H9 (cell line): ENCODE results near the gene HS6ST2. TPM values are rescaled to one million over a fixed set of nuclear protein-coding genes. Genes with fewer than 3 reads are reported as not detected.

Experiments used
- DNase-seq: peaks from one replicate; pipeline ENCODE4 v3.0.0-alpha.2; 2017
- H2AFZ ChIP-seq: one replicate; pipeline ENCODE4 v1.6.1; 2013; ENCODE audit warnings: mild to moderate bottlenecking, low read length, control low read depth, moderate library complexity
- H2AK5ac ChIP-seq: 2 replicates; pipeline ENCODE4 v1.6.1; 2013; ENCODE audit warnings: low read length, control low read depth, mixed read lengths; ENCODE audit not compliant: insufficient read length
- H2BK120ac ChIP-seq: one replicate; pipeline ENCODE4 v1.6.1; 2013; ENCODE audit warnings: low read depth, mild to moderate bottlenecking, low read length, control low read depth, inconsistent platforms; ENCODE audit not compliant: poor library complexity, severe bottlenecking
- H2BK12ac ChIP-seq: 2 replicates; pipeline ENCODE4 v1.6.1; 2013; ENCODE audit warnings: low read length, control low read depth, mixed read lengths, low read depth; ENCODE audit not compliant: insufficient read length
- H2BK15ac ChIP-seq: 2 replicates; pipeline ENCODE4 v1.6.1; 2013; ENCODE audit warnings: low read depth, low read length, control low read depth
- H2BK20ac ChIP-seq: one replicate; pipeline ENCODE4 v1.6.1; 2013; ENCODE audit warnings: low read depth, mild to moderate bottlenecking, low read length, control low read depth, inconsistent platforms; ENCODE audit not compliant: poor library complexity, severe bottlenecking
- H2BK5ac ChIP-seq: 2 replicates; pipeline ENCODE4 v1.6.1; 2013; ENCODE audit warnings: low read length, control low read depth, mixed read lengths; ENCODE audit not compliant: insufficient read length
- H3K14ac ChIP-seq: 2 replicates; pipeline ENCODE4 v1.6.1; 2013; ENCODE audit warnings: low read length, control low read depth; ENCODE audit not compliant: insufficient read depth
- H3K18ac ChIP-seq: 2 replicates; pipeline ENCODE4 v1.6.1; 2013; ENCODE audit warnings: low read depth, mild to moderate bottlenecking, mixed read lengths, low read length, control low read depth; ENCODE audit not compliant: insufficient read length
- H3K23ac ChIP-seq: 2 replicates; pipeline ENCODE4 v1.6.1; 2013; ENCODE audit warnings: low read length, control low read depth, mixed read lengths, low read depth; ENCODE audit not compliant: insufficient read length
- H3K23me2 ChIP-seq: 2 replicates; pipeline ENCODE4 v1.6.1; 2013; ENCODE audit warnings: low read depth, mild to moderate bottlenecking, mixed read lengths, low read length, control low read depth; ENCODE audit not compliant: insufficient read length, poor library complexity, severe bottlenecking
- H3K27ac ChIP-seq: 2 replicates; pipeline ENCODE4 v1.5.1; 2013; ENCODE audit warnings: low read length, control low read depth, mixed read lengths, low read depth; ENCODE audit not compliant: insufficient read length
- H3K27me3 ChIP-seq: 2 replicates; pipeline ENCODE4 v1.6.1; 2013; ENCODE audit warnings: low read length, control low read depth, inconsistent platforms; ENCODE audit not compliant: insufficient read depth
- H3K4ac ChIP-seq: 2 replicates; pipeline ENCODE4 v1.6.1; 2013; ENCODE audit warnings: low read depth, mild to moderate bottlenecking, control low read depth, inconsistent platforms, low read length, moderate library complexity
- H3K4me1 ChIP-seq: 2 replicates; pipeline ENCODE4 v1.6.1; 2013; ENCODE audit warnings: low read length, control low read depth, inconsistent platforms; ENCODE audit not compliant: insufficient read depth
- H3K4me2 ChIP-seq: 2 replicates; pipeline ENCODE4 v1.6.1; 2013; ENCODE audit warnings: low read length, control low read depth, mixed read lengths; ENCODE audit not compliant: insufficient read length, insufficient read depth
- H3K56ac ChIP-seq: 2 replicates; pipeline ENCODE4 v1.6.1; 2013; ENCODE audit warnings: low read depth, mild to moderate bottlenecking, mixed read lengths, low read length, control low read depth; ENCODE audit not compliant: insufficient read length
- H3K79me1 ChIP-seq: 2 replicates; pipeline ENCODE4 v1.6.1; 2013; ENCODE audit warnings: low read depth, mild to moderate bottlenecking, moderate library complexity, low read length, control low read depth, inconsistent platforms; ENCODE audit not compliant: insufficient read depth, poor library complexity, severe bottlenecking
- H3K79me2 ChIP-seq: 2 replicates; pipeline ENCODE4 v1.6.1; 2013; ENCODE audit warnings: low read length, control low read depth, inconsistent platforms; ENCODE audit not compliant: insufficient read depth
- H3K9ac ChIP-seq: 2 replicates; pipeline ENCODE4 v1.6.1; 2013; ENCODE audit warnings: low read length, control low read depth, mixed read lengths; ENCODE audit not compliant: insufficient read length; ENCODE audit errors: extremely low read depth
- H3K9me3 ChIP-seq: one replicate; pipeline ENCODE4 v1.6.1; 2013; ENCODE audit warnings: low read depth, low read length, inconsistent platforms; ENCODE audit not compliant: control insufficient read depth
- H3T11ph ChIP-seq: one replicate; pipeline ENCODE4 v1.6.1; 2013; ENCODE audit warnings: mild to moderate bottlenecking, low read length, control low read depth, inconsistent platforms
- H4K20me1 ChIP-seq: one replicate; pipeline ENCODE4 v1.6.1; 2013; ENCODE audit not compliant: control insufficient read depth, insufficient read length, insufficient read depth
- H4K5ac ChIP-seq: 2 replicates; pipeline ENCODE4 v1.6.1; 2013; ENCODE audit warnings: low read depth, mild to moderate bottlenecking, mixed read lengths, low read length, control low read depth; ENCODE audit not compliant: insufficient read length
- H4K8ac ChIP-seq: replicated peaks from 2 replicates; pipeline ENCODE4 v1.6.1; 2013; ENCODE audit warnings: low read length, control low read depth, mixed read lengths, low read depth; ENCODE audit not compliant: insufficient read length
- H4K91ac ChIP-seq: 2 replicates; pipeline ENCODE4 v1.6.1; 2013; ENCODE audit warnings: low read depth, mild to moderate bottlenecking, moderate library complexity, mixed read lengths, low read length, control low read depth; ENCODE audit not compliant: insufficient read length
- H3K27ac Mint-ChIP-seq, 3 experiments: 2 replicates in 2 of 3; 3 replicates in 1 of 3; pipeline ENCODE4 v1.8.0; 2020 to 2021; ENCODE audit warnings: mixed read lengths in 3 of 3, mild to moderate bottlenecking in 1 of 3, moderate library complexity in 1 of 3
- H3K27me3 Mint-ChIP-seq: 2 replicates; pipeline ENCODE4 v1.8.0; 2021; ENCODE audit warnings: low read depth, mild to moderate bottlenecking, moderate library complexity, mixed read lengths
- H3K36me3 Mint-ChIP-seq, 3 experiments: 2 replicates in 2 of 3; 3 replicates in 1 of 3; pipeline ENCODE4 v1.8.0; 2020 to 2021; ENCODE audit warnings: low read depth in 3 of 3, mixed read lengths in 3 of 3; ENCODE audit not compliant: insufficient read depth in 1 of 3
- H3K4me1 Mint-ChIP-seq, 2 experiments: 2 replicates each; pipeline ENCODE4 v1.8.0; 2020; ENCODE audit warnings: mixed read lengths in 2 of 2
- H3K4me3 Mint-ChIP-seq, 2 experiments: 2 replicates in 1 of 2; 3 replicates in 1 of 2; pipeline ENCODE4 v1.8.0; 2020 to 2021; ENCODE audit warnings: mild to moderate bottlenecking in 2 of 2, mixed read lengths in 2 of 2, moderate library complexity in 1 of 2
- H3K9me3 Mint-ChIP-seq, 2 experiments: 2 replicates in 1 of 2; 3 replicates in 1 of 2; pipeline ENCODE4 v1.8.0; 2020; ENCODE audit warnings: mild to moderate bottlenecking in 2 of 2, mixed read lengths in 2 of 2, moderate library complexity in 1 of 2
- CTCF ChIP-seq: fragments of 200-600 bp; sonication (generic); conservative IDR thresholded peaks from 3 replicates; pipeline ENCODE4 v1.8.0; 2021; ENCODE audit warnings: antibody characterized with exemption, mild to moderate bottlenecking
- WGBS: extraction: QIAGEN DNeasy Blood & Tissue Kit; methylation state at CpG from one replicate; pipeline ENCODE4 v1.1.7; 2013; ENCODE audit warnings: missing lambda C conversion rate, low lambda C conversion rate, mixed read lengths; ENCODE audit not compliant: insufficient read length; ENCODE audit errors: extremely low coverage; 5-methylcytosine and 5-hydroxymethylcytosine counted together
- total RNA-seq: library from RNA; stranded (reverse); gene quantifications from 2 replicates; pipeline ENCODE4 v1.2.1, GENCODE V29; 2021

The HS6ST2 gene
- total RNA-seq, 1 experiment from 2014 or later, result 4.8 TPM

GRCh38 chrX:132802033-132802432 lies 156.4 kb downstream of the HS6ST2 start:
- Mint-ChIP-seq H3K9me3 (peaks cover 10 to 16% of the 10 kb centered on the region in 2 experiments), H3K4me3 (no peak overlapping the region), H3K36me3 (peaks cover 1 to 18% (median 9%) of the 10 kb centered on the region in 3 experiments; a peak in 5 of 7 replicates), H3K27me3 (no peaks in the 10 kb centered on the region), H3K4me1 (peaks cover 14 to 23% of the 10 kb centered on the region in 2 experiments), H3K27ac (no peak overlapping the region; a peak in 1 of 7 replicates)
- Histone ChIP-seq H3K23me2 (no peaks in the 10 kb centered on the region), H2BK12ac (no peak overlapping the region), H2BK120ac (no peak overlapping the region), H3K4me2 (no peak overlapping the region), H3K14ac (no peak overlapping the region), H2BK5ac (no peak overlapping the region), H3K9ac (no peak overlapping the region), H3K79me2 (no peaks in the 10 kb centered on the region), H2BK15ac (no peak overlapping the region), H4K20me1 (no peaks in the 10 kb centered on the region), H3K4me1 (peaks cover 2% of the 10 kb centered on the region; the same call in 1 of the 2 replicates), H4K91ac (no peak overlapping the region), H3K18ac (no peak overlapping the region), H2BK20ac (no peak overlapping the region), H4K8ac (no peak overlapping the region), H3K23ac (no peak overlapping the region), H3K79me1 (no peaks in the 10 kb centered on the region), H3K27ac (no peak overlapping the region), H3T11ph (no peak overlapping the region), H2AFZ (no peak overlapping the region), H3K9me3 (no peaks in the 10 kb centered on the region), H3K27me3 (no peaks in the 10 kb centered on the region), H3K56ac (no peak overlapping the region), H3K4ac (no peak overlapping the region), H2AK5ac (no peak overlapping the region), H4K5ac (no peak overlapping the region)
- no peak for DNase-seq
- no peak for TF ChIP-seq CTCF
- WGBS, result no CpG with 5 or more reads among the region's 4 CpGs
